ENCODE results near the gene ZAR1L.

- TF ChIP-seq REST (IDR thresholded peaks at IDR 0.05; ENCODE audit: insufficient replicate concordance, low read depth) = no peak
- TF ChIP-seq CTCF (IDR thresholded peaks at IDR 0.05; ENCODE audit: insufficient read depth, low read length) = no peak
- TF ChIP-seq POLR2AphosphoS5 (IDR thresholded peaks at IDR 0.05; ENCODE audit: low read depth) = no peak
- TF ChIP-seq SPI1 (IDR thresholded peaks at IDR 0.05; ENCODE audit: borderline replicate concordance, low read depth) = no peak
Observed at GRCh38 chr13:32278426-32278825, 36.7 kb downstream of the ZAR1L start.

Measured in HL-60 (cell line).